H1 (cell line): ENCODE results near the gene C2orf72. TPM values are rescaled to one million over a fixed set of nuclear protein-coding genes. Genes with fewer than 3 reads are reported as not detected.
A peak's percentile ranks its signal among the peaks of the same experiment; 100 is the strongest.

Experiments
- CTCF ChIA-PET: fragments of 300-600 bp; sonication (Branson Sonifier 250); formaldehyde crosslinking; loops from one replicate; lab custom pipeline; 2021; ENCODE audit not compliant: partially characterized antibody; lab: Charles Lee
- POLR2A ChIA-PET: fragments of 300-600 bp; sonication (Branson Sonifier 250); formaldehyde crosslinking; loops from one replicate; lab custom pipeline; 2021; ENCODE audit warnings: inconsistent platforms; ENCODE audit not compliant: partially characterized antibody; lab: Charles Lee
- DNase-seq, 2 experiments: peaks; one replicate each; pipeline versions ENCODE4 v3.0.0 to v3.0.0-alpha.2; 2010 to 2022; ENCODE audit warnings: low spot score in 2 of 2, low read depth in 1 of 2, mixed read lengths in 1 of 2
- FAIRE-seq: peaks from 2 replicates; lab custom pipeline; 2011; peaks lifted over from hg19 to GRCh38; lab: Jason Lieb, UNC
- H2AFZ ChIP-seq: 2 replicates; pipeline ENCODE4 v1.8.1; 2012; ENCODE audit warnings: low read length, inconsistent platforms
- H2AK5ac ChIP-seq: 2 replicates; pipeline ENCODE4 v1.6.1; 2013; ENCODE audit warnings: low read depth, low read length
- H2BK120ac ChIP-seq: replicated peaks from 2 replicates; pipeline ENCODE3; 2013; ENCODE audit warnings: low read depth, low read length, inconsistent platforms
- H2BK12ac ChIP-seq: 2 replicates; pipeline ENCODE4 v1.6.1; 2013; ENCODE audit warnings: low read depth, low read length
- H2BK15ac ChIP-seq: 2 replicates; pipeline ENCODE4 v1.6.1; 2013; ENCODE audit warnings: low read length
- H2BK20ac ChIP-seq: 2 replicates; pipeline ENCODE4 v1.6.1; 2013; ENCODE audit warnings: low read length
- H2BK5ac ChIP-seq: 2 replicates; pipeline ENCODE4 v1.6.1; 2013; ENCODE audit warnings: low read depth, low read length
- H3K14ac ChIP-seq: 2 replicates; pipeline ENCODE4 v1.6.1; 2013; ENCODE audit warnings: inconsistent platforms; ENCODE audit not compliant: insufficient read length
- H3K18ac ChIP-seq: 2 replicates; pipeline ENCODE4 v1.6.1; 2013; ENCODE audit warnings: low read length; ENCODE audit errors: extremely low read depth
- H3K23ac ChIP-seq: 2 replicates; pipeline ENCODE4 v1.6.1; 2013; ENCODE audit warnings: inconsistent platforms; ENCODE audit not compliant: insufficient read length
- H3K23me2 ChIP-seq: 2 replicates; pipeline ENCODE4 v1.6.1; 2013; ENCODE audit warnings: low read depth, low read length
- H3K27ac ChIP-seq: 2 replicates; pipeline ENCODE4 v1.6.1; 2011; ENCODE audit warnings: low read depth, low read length, inconsistent platforms
- H3K27me3 ChIP-seq, 4 experiments: replicated peaks in 1 of 4; 1 replicate in 1 of 4; 2 replicates in 3 of 4; pipeline versions ENCODE4 v1.6.1 to v1.8.1; 2011 to 2013; ENCODE audit warnings: low read length in 3 of 4, mild to moderate bottlenecking in 3 of 4, inconsistent platforms in 2 of 4, mixed read lengths in 2 of 4, moderate library complexity in 1 of 4; ENCODE audit not compliant: control insufficient read depth in 3 of 4, insufficient read depth in 3 of 4; ENCODE audit errors: extremely low read depth in 1 of 4
- H3K36me3 ChIP-seq, 4 experiments: 2 replicates each; pipeline versions ENCODE4 v1.6.1 to v1.8.1; 2011 to 2013; ENCODE audit warnings: mild to moderate bottlenecking in 4 of 4, low read length in 3 of 4, moderate library complexity in 2 of 4, control low read depth in 1 of 4, inconsistent platforms in 1 of 4; ENCODE audit not compliant: insufficient read depth in 4 of 4, control insufficient read depth in 2 of 4
- H3K4ac ChIP-seq: replicated peaks from 2 replicates; pipeline ENCODE3; 2013; ENCODE audit warnings: low read length, low read depth, mixed read lengths, inconsistent platforms; ENCODE audit not compliant: insufficient read length
- H3K4me1 ChIP-seq, 4 experiments: replicated peaks in 1 of 4; 1 replicate in 1 of 4; 2 replicates in 3 of 4; pipeline versions ENCODE4 v1.6.1 to v1.8.1; 2011 to 2013; ENCODE audit warnings: low read length in 3 of 4, inconsistent platforms in 2 of 4, mixed read lengths in 1 of 4; ENCODE audit not compliant: insufficient read depth in 4 of 4, control insufficient read depth in 3 of 4
- H3K4me2 ChIP-seq, 2 experiments: 2 replicates each; pipeline versions ENCODE4 v1.6.1 to v1.8.1; 2011 to 2013; ENCODE audit warnings: low read depth in 2 of 2, low read length in 2 of 2, control low read depth in 1 of 2, inconsistent platforms in 1 of 2, mild to moderate bottlenecking in 1 of 2; ENCODE audit not compliant: insufficient read depth in 1 of 2
- H3K4me3 ChIP-seq, 4 experiments: fragments of 200-600, 300-600 bp in 1 of 4; sonication (generic), shearing (Covaris generic), sonication (Bioruptor Twin) in 1 of 4; 2 replicates each; pipeline versions ENCODE4 v1.5.1 to v1.8.1; 2011 to 2016; ENCODE audit warnings: low read length in 4 of 4, low read depth in 3 of 4, control low read depth in 2 of 4, inconsistent platforms in 2 of 4, mild to moderate bottlenecking in 2 of 4, mixed read lengths in 1 of 4, moderate library complexity in 1 of 4; ENCODE audit not compliant: insufficient read depth in 2 of 4; ENCODE audit errors: extremely low read depth in 1 of 4
- H3K56ac ChIP-seq: replicated peaks from 2 replicates; pipeline ENCODE3; 2013; ENCODE audit warnings: low read depth, mild to moderate bottlenecking, mixed read lengths, low read length, inconsistent platforms; ENCODE audit not compliant: insufficient read length
- H3K79me1 ChIP-seq: 2 replicates; pipeline ENCODE4 v1.6.1; 2013; ENCODE audit warnings: low read depth, low read length, control low read depth
- H3K79me2 ChIP-seq, 2 experiments: 2 replicates each; pipeline versions ENCODE4 v1.6.1 to v1.8.1; 2012 to 2013; ENCODE audit warnings: low read length in 2 of 2, mild to moderate bottlenecking in 2 of 2, inconsistent platforms in 1 of 2; ENCODE audit not compliant: insufficient read depth in 2 of 2, control insufficient read depth in 1 of 2
- H3K9ac ChIP-seq, 4 experiments: replicated peaks in 1 of 4; 1 replicate in 1 of 4; 2 replicates in 3 of 4; pipeline versions ENCODE4 v1.6.1 to v1.8.1; 2011 to 2013; ENCODE audit warnings: low read depth in 3 of 4, low read length in 3 of 4, control low read depth in 2 of 4, mild to moderate bottlenecking in 2 of 4, moderate library complexity in 2 of 4, inconsistent platforms in 1 of 4; ENCODE audit errors: extremely low read depth in 1 of 4
- H3K9me3 ChIP-seq, 2 experiments: 2 replicates each; pipeline versions ENCODE4 v1.6.1 to v1.8.1; 2012 to 2013; ENCODE audit warnings: mild to moderate bottlenecking in 2 of 2, moderate library complexity in 2 of 2, control low read depth in 1 of 2, inconsistent platforms in 1 of 2, low read depth in 1 of 2, low read length in 1 of 2, mixed read lengths in 1 of 2; ENCODE audit not compliant: insufficient read depth in 2 of 2
- H4K20me1 ChIP-seq, 2 experiments: replicated peaks in 1 of 2; 2 replicates each; pipeline versions ENCODE3 to v1.8.1; 2011 to 2013; ENCODE audit warnings: inconsistent platforms in 2 of 2, low read length in 2 of 2, mild to moderate bottlenecking in 1 of 2; ENCODE audit not compliant: insufficient read depth in 2 of 2, control insufficient read depth in 1 of 2
- H4K5ac ChIP-seq: 2 replicates; pipeline ENCODE4 v1.6.1; 2013; ENCODE audit warnings: low read length, low read depth, mixed read lengths, inconsistent platforms; ENCODE audit not compliant: insufficient read length
- H4K8ac ChIP-seq: 2 replicates; pipeline ENCODE4 v1.8.0; 2013; ENCODE audit warnings: mild to moderate bottlenecking, moderate library complexity, low read length, inconsistent platforms; ENCODE audit not compliant: insufficient read depth; ENCODE audit errors: extremely low read depth
- H4K91ac ChIP-seq: replicated peaks from 2 replicates; pipeline ENCODE3; 2013; ENCODE audit warnings: low read length, mixed read lengths, inconsistent platforms; ENCODE audit not compliant: insufficient read length
- RFX5 ChIP-seq: IDR thresholded peaks from 2 replicates; pipeline ENCODE4 v1.6.1; 2011; ENCODE audit warnings: low read depth, low read length, improper control_type of control experiment, borderline replicate concordance
- USF2 ChIP-seq: IDR thresholded peaks from 2 replicates; pipeline ENCODE4 v1.6.1; 2011; ENCODE audit warnings: low read length, improper control_type of control experiment
- WGBS, 2 experiments: shearing (Covaris generic) in 1 of 2; methylation state at CpG; one replicate each; pipeline versions ENCODE4 v1.1.6 to v1.1.7; 2013 to 2015; ENCODE audit warnings: low lambda C conversion rate in 2 of 2, mixed read lengths in 2 of 2, inconsistent platforms in 1 of 2, low coverage in 1 of 2, missing lambda C conversion rate in 1 of 2; ENCODE audit not compliant: insufficient replicate concordance in 2 of 2, insufficient coverage in 1 of 2, insufficient read length in 1 of 2; ENCODE audit errors: extremely low coverage in 1 of 2, missing lambda C conversion rate in 1 of 2; 5-methylcytosine and 5-hydroxymethylcytosine counted together
- polyA plus RNA-seq, 7 experiments: library from polyadenylated mRNA; depleted of rRNA in 3 of 7; stranded (reverse) in 5 of 7; unstranded in 2 of 7; fragments of >200 nt in 5 of 7; fragments of 200-250 nt in 2 of 7; gene quantifications; 1 replicate in 5 of 7; 2 replicates in 1 of 7; 4 replicates in 1 of 7; pipeline versions ENCODE4 v1.2.1 to v1.2.3, GENCODE V29; 2011 to 2013; ENCODE audit warnings: missing spikeins in 2 of 7, mixed read lengths in 2 of 7
- total RNA-seq: library from RNA; stranded (reverse); fragmentation: NEBNext Ultra II Directional; extraction: Animal tissue kit (Norgen Biotek cat#: 25700); gene quantifications from 2 replicates; pipeline ENCODE4 v1.2.1, GENCODE V29; 2021
- TF ChIP-seq, protein P1 (sequence below): IDR thresholded peaks from 2 replicates; pipeline ENCODE4 v1.6.1; 2012; ENCODE audit warnings: inconsistent platforms

C2orf72 gene
- total and polyA plus RNA-seq, 2 of the 8 experiments (the other 6 are each of a cell fraction or from before 2014, with no cell fraction given), result 1.1 to 1.7 TPM

GRCh38 chr2:231029563-231029962 lies 7.8 kb upstream of the C2orf72 start:
- POLR2A ChIA-PET, result no interaction called here

More at GRCh38 chr2:231029563-231029962, 7.8 kb upstream of the C2orf72 start:
- Histone ChIP-seq H3K36me3 (no peaks in the 10 kb centered on the region), H2BK20ac (no peak overlapping the region), H3K23ac (no peak overlapping the region), H3K23me2 (no peaks in the 10 kb centered on the region), H3K56ac (no peak overlapping the region), H2BK15ac (no peak overlapping the region), H3K9me3 (no peaks in the 10 kb centered on the region), H3K4ac (no peak overlapping the region), H3K4me2 (no peak overlapping the region), H4K5ac (no peak overlapping the region), H3K27me3 (no peaks in the 10 kb centered on the region), H4K91ac (peak overlapping the region; percentile 82), H3K14ac (no peak overlapping the region), H4K8ac (no peak overlapping the region), H2AK5ac (no peak overlapping the region), H3K79me1 (no peaks in the 10 kb centered on the region), H3K4me1 (no peaks in the 10 kb centered on the region), H3K18ac (no peak overlapping the region), H2BK12ac (no peak overlapping the region), H2AFZ (no peak overlapping the region), H4K20me1 (no peaks in the 10 kb centered on the region), H2BK5ac (no peak overlapping the region), H3K27ac (no peak overlapping the region), H3K4me3 (no peak overlapping the region), H3K79me2 (no peaks in the 10 kb centered on the region), H2BK120ac (no peak overlapping the region), H3K9ac (no peak overlapping the region)
- FAIRE-seq (no peak), DNase-seq (no peak)
- WGBS, 2 experiments, result 86% methylated on average over 9 of the region's 9 CpGs; no CpG with 5 or more reads in 1 of the 2 experiments
- TF ChIP-seq USF2, result no peak
- TF ChIP-seq RFX5, result no peak
- TF ChIP-seq, protein P1, sequence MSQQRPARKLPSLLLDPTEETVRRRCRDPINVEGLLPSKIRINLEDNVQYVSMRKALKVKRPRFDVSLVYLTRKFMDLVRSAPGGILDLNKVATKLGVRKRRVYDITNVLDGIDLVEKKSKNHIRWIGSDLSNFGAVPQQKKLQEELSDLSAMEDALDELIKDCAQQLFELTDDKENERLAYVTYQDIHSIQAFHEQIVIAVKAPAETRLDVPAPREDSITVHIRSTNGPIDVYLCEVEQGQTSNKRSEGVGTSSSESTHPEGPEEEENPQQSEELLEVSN, result no peak
- CTCF ChIA-PET, result interaction anchor here (0.8 to 1.5 kb wide), 3 partner anchors 27 to 116 kb away, joined by 3 to 7 read pairs (median 4); no protein-coding TSS in a partner anchor
